ENCODE results near the gene ANKRD6. TPM values are rescaled to one million over a fixed set of nuclear protein-coding genes. Genes with fewer than 3 reads are reported as not detected.

The ANKRD6 gene
- polyA plus RNA-seq, 3 donors, result 0.93 to 3.0 (median 1.2) TPM

DNA sequence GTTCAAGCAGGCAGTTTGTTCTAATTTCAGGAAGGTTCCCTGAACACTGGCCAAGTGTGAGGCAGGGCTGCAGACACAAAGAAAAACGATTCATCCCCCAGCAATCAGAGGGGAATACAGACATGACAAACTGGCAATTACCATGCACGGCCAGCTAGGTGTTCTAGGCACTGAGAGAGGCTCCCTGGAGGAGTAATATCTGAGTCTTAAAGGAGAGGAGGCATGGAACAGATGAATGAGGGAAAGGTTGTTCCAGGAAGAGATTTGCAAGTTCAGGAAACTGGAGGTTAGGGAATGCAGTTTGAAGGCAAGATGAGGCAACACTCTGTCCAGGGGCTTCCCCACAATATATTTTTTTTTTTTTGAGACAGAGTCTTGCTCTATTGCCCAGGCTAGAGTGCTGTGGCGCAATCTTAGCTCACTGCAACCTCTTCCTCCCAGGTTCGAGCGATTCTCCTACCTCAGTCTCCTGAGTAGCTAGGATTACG lies 32.0 kb upstream of the ANKRD6 start:
- Mint-ChIP-seq H3K4me3 (no peak overlapping the region), H3K27ac (peak overlapping the region in 5 of 7 donors; percentile 1 to 55 (median 21)), H3K4me1 (peaks cover 44% of the 10 kb centered on the region), H3K9me3 (peaks cover 0 to 4% (median 0%) of the 10 kb centered on the region in 7 donors), H3K36me3 (peaks cover 3% of the 10 kb centered on the region in 2 donors), H3K27me3 (ENCODE audit: low read depth in 3 of 3) (no peaks in the 10 kb centered on the region)
- Histone ChIP-seq H3K4me1 (ENCODE audit: control insufficient read depth in 1 of 2, insufficient read depth in 2 of 2, low read length in 2 of 2) (peaks cover 13 to 17% of the 10 kb centered on the region in 2 donors), H3K4me2 (replicated peaks; ENCODE audit: extremely low read depth, low read length, poor library complexity, severe bottlenecking) (no peak overlapping the region), H4K20me1 (ENCODE audit: insufficient read depth, low read length) (peaks cover 20% of the 10 kb centered on the region), H3K79me2 (ENCODE audit: insufficient read depth, low read length) (peaks cover 87% of the 10 kb centered on the region), H2AFZ (ENCODE audit: insufficient read depth, low read depth, low read length, poor library complexity, severe bottlenecking) (no peak overlapping the region), H3K36me3 (replicated peaks in 1 of 2; ENCODE audit: control insufficient read depth in 1 of 2, insufficient read depth in 2 of 2, low read length in 2 of 2) (no peaks in the 10 kb centered on the region), H3K27ac (ENCODE audit: low read depth in 1 of 2, low read length in 2 of 2) (peak overlapping the region in 1 of 2 donors; percentile 27), H3K9me3 (replicated peaks in 1 of 2; ENCODE audit: control insufficient read depth in 1 of 2, insufficient read depth in 1 of 2, low read length in 2 of 2) (no peaks in the 10 kb centered on the region), H3K9ac (ENCODE audit: insufficient read depth, low read length, poor library complexity, severe bottlenecking) (no peak overlapping the region), H3K4me3 (replicated peaks in 1 of 3; ENCODE audit: low read depth in 2 of 3, low read length in 3 of 3) (no peak overlapping the region), H3K27me3 (ENCODE audit: control insufficient read depth in 2 of 2, insufficient read depth in 2 of 2, low read length in 2 of 2) (no peaks in the 10 kb centered on the region)
- peak in 2 of 3 donors; percentile 31 to 52 for DNase-seq
- intact Hi-C loops (cut with micrococcal nuclease), result no loop called here
- 0% methylated on average over 2 of the region's 6 CpGs for WGBS (ENCODE audit: insufficient coverage)
- TF ChIP-seq, protein P1, sequence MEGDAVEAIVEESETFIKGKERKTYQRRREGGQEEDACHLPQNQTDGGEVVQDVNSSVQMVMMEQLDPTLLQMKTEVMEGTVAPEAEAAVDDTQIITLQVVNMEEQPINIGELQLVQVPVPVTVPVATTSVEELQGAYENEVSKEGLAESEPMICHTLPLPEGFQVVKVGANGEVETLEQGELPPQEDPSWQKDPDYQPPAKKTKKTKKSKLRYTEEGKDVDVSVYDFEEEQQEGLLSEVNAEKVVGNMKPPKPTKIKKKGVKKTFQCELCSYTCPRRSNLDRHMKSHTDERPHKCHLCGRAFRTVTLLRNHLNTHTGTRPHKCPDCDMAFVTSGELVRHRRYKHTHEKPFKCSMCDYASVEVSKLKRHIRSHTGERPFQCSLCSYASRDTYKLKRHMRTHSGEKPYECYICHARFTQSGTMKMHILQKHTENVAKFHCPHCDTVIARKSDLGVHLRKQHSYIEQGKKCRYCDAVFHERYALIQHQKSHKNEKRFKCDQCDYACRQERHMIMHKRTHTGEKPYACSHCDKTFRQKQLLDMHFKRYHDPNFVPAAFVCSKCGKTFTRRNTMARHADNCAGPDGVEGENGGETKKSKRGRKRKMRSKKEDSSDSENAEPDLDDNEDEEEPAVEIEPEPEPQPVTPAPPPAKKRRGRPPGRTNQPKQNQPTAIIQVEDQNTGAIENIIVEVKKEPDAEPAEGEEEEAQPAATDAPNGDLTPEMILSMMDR (IDR thresholded peaks at IDR 0.05), result no peak

DNA sequence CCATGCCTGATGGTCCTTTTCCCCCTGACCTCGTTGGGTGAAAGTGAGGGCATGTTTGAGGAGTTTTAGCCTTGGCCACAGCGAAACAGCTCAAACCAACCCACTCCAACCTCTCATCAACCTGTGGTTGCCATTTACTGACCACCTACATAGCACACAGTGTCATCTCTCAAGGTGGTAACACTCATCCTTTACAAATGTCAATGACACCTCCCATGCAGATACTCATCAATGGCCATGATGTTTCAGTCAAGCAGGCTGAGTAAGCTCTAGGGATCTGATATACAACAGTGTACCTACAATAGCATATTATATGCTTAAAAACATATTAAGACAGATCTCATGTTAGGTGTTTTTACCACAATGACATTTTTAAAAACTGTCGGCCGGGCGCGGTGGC lies 30.2 kb upstream of the ANKRD6 start:
- Histone ChIP-seq H3K9ac (ENCODE audit: insufficient read depth, low read length, poor library complexity, severe bottlenecking) (no peak overlapping the region), H3K4me2 (replicated peaks; ENCODE audit: extremely low read depth, low read length, poor library complexity, severe bottlenecking) (no peak overlapping the region), H3K4me1 (ENCODE audit: control insufficient read depth in 1 of 2, insufficient read depth in 2 of 2, low read length in 2 of 2) (peaks cover 24 to 32% of the 10 kb centered on the region in 2 donors), H4K20me1 (ENCODE audit: insufficient read depth, low read length) (peaks cover 23% of the 10 kb centered on the region), H3K4me3 (replicated peaks in 1 of 3; ENCODE audit: low read depth in 2 of 3, low read length in 3 of 3) (no peak overlapping the region), H3K27me3 (ENCODE audit: control insufficient read depth in 2 of 2, insufficient read depth in 2 of 2, low read length in 2 of 2) (no peaks in the 10 kb centered on the region), H3K27ac (ENCODE audit: low read depth in 1 of 2, low read length in 2 of 2) (no peak overlapping the region), H3K79me2 (ENCODE audit: insufficient read depth, low read length) (peaks cover 95% of the 10 kb centered on the region), H3K36me3 (replicated peaks in 1 of 2; ENCODE audit: control insufficient read depth in 1 of 2, insufficient read depth in 2 of 2, low read length in 2 of 2) (no peaks in the 10 kb centered on the region), H3K9me3 (replicated peaks in 1 of 2; ENCODE audit: control insufficient read depth in 1 of 2, insufficient read depth in 1 of 2, low read length in 2 of 2) (no peaks in the 10 kb centered on the region), H2AFZ (ENCODE audit: insufficient read depth, low read depth, low read length, poor library complexity, severe bottlenecking) (no peak overlapping the region)
- intact Hi-C loops (cut with micrococcal nuclease), result no loop called here
- H3K36me3 Mint-ChIP-seq, result peaks cover 0 to 3% of the 10 kb centered on the region in 2 donors
- peak overlapping the region in 1 of 7 donors; percentile 26 for H3K27ac Mint-ChIP-seq
- no peak for DNase-seq
- peaks cover 0 to 4% (median 0%) of the 10 kb centered on the region in 7 donors for H3K9me3 Mint-ChIP-seq
- TF ChIP-seq, protein P1 (IDR thresholded peaks at IDR 0.05), result no peak
- H3K4me1 Mint-ChIP-seq, result peaks cover 60% of the 10 kb centered on the region
- no peak overlapping the region for H3K4me3 Mint-ChIP-seq
- no peaks in the 10 kb centered on the region for H3K27me3 Mint-ChIP-seq (ENCODE audit: low read depth in 3 of 3)
- WGBS (ENCODE audit: insufficient coverage), result 100% methylated on average over 4 of the region's 6 CpGs
